Thoracic aorta (tissue), 2 donors: ENCODE results near the gene PRDM7. TPM values are rescaled to one million over a fixed set of nuclear protein-coding genes. Genes with fewer than 3 reads are reported as not detected.
A peak's percentile ranks its signal among the peaks of the same experiment; 100 is the strongest.

Source experiments
- ATAC-seq: fragments of 150-250 bp; one replicate; pipeline ENCODE4 v1.8.0; 2017; ENCODE audit warnings: low read depth; ENCODE audit not compliant: insufficient number of reproducible peaks, low FRiP score
- DNase-seq: peaks from one replicate; pipeline ENCODE4 v3.0.0-alpha.2; 2020; ENCODE audit warnings: low spot score
- H3K27ac ChIP-seq, 2 donors: fragments of 200-600 bp; sonication (generic); 1 replicate in 1 of 2; 2 replicates in 1 of 2; pipeline ENCODE4 v1.5.1; 2016; ENCODE audit warnings: mild to moderate bottlenecking in 2 of 2, moderate library complexity in 2 of 2
- H3K27me3 ChIP-seq: fragments of 200-600 bp; sonication (generic); replicated peaks from 2 replicates; pipeline ENCODE4 v1.6.0; 2016; ENCODE audit warnings: mild to moderate bottlenecking; ENCODE audit not compliant: insufficient read depth
- H3K36me3 ChIP-seq: fragments of 200-600 bp; sonication (generic); one replicate; pipeline ENCODE4 v1.5.1; 2016
- H3K4me1 ChIP-seq, 2 donors: fragments of 200-600 bp; sonication (generic); 1 replicate in 1 of 2; 2 replicates in 1 of 2; pipeline versions ENCODE4 v1.5.1 to v1.6.0; 2016; ENCODE audit warnings: low read depth in 2 of 2, mild to moderate bottlenecking in 1 of 2; ENCODE audit not compliant: control insufficient read depth in 1 of 2
- H3K4me3 ChIP-seq: fragments of 200-600 bp; sonication (generic); 2 replicates; pipeline ENCODE4 v1.5.1; 2016; ENCODE audit warnings: mild to moderate bottlenecking
- H3K9me3 ChIP-seq: fragments of 200-600 bp; sonication (generic); 2 replicates; pipeline ENCODE4 v1.5.1; 2016
- total RNA-seq, 2 donors: library from RNA; depleted of rRNA; stranded (reverse); fragments of >200 nt; gene quantifications; one replicate each; pipeline versions ENCODE4 v1.1.0 to v1.2.3, GENCODE V29; 2016
- TF ChIP-seq, protein P1 (sequence below): fragments of 200-600 bp; sonication (generic); IDR thresholded peaks from one replicate; pipeline ENCODE4 v1.5.1; 2019; ENCODE audit warnings: antibody characterized with exemption

Gene PRDM7
- total RNA-seq, 2 donors from 2014 or later, result not detected

GRCh38 chr16:90040152-90041023 is 36.7 kb downstream of the PRDM7 start:
- H3K36me3 ChIP-seq, result peaks cover 40% of the 10 kb centered on the region
- ATAC-seq, result no peak
- H3K4me1 ChIP-seq, result no peaks in the 10 kb centered on the region
- no peak overlapping the region for H3K27ac ChIP-seq
- DNase-seq, result no peak
- TF ChIP-seq, protein P1, sequence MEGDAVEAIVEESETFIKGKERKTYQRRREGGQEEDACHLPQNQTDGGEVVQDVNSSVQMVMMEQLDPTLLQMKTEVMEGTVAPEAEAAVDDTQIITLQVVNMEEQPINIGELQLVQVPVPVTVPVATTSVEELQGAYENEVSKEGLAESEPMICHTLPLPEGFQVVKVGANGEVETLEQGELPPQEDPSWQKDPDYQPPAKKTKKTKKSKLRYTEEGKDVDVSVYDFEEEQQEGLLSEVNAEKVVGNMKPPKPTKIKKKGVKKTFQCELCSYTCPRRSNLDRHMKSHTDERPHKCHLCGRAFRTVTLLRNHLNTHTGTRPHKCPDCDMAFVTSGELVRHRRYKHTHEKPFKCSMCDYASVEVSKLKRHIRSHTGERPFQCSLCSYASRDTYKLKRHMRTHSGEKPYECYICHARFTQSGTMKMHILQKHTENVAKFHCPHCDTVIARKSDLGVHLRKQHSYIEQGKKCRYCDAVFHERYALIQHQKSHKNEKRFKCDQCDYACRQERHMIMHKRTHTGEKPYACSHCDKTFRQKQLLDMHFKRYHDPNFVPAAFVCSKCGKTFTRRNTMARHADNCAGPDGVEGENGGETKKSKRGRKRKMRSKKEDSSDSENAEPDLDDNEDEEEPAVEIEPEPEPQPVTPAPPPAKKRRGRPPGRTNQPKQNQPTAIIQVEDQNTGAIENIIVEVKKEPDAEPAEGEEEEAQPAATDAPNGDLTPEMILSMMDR, result no peak
- no peak overlapping the region for H3K4me3 ChIP-seq
- no peaks in the 10 kb centered on the region for H3K9me3 ChIP-seq
- no peaks in the 10 kb centered on the region for H3K27me3 ChIP-seq

GRCh38 chr16:90037276-90037675 is 39.9 kb downstream of the PRDM7 start:
- Histone ChIP-seq H3K27me3 (no peaks in the 10 kb centered on the region), H3K27ac (no peak overlapping the region), H3K9me3 (no peaks in the 10 kb centered on the region), H3K4me3 (no peak overlapping the region), H3K36me3 (peaks cover 40% of the 10 kb centered on the region), H3K4me1 (no peaks in the 10 kb centered on the region)
- no peak for DNase-seq
- no peak for ATAC-seq
- TF ChIP-seq, protein P1, result no peak

DNA sequence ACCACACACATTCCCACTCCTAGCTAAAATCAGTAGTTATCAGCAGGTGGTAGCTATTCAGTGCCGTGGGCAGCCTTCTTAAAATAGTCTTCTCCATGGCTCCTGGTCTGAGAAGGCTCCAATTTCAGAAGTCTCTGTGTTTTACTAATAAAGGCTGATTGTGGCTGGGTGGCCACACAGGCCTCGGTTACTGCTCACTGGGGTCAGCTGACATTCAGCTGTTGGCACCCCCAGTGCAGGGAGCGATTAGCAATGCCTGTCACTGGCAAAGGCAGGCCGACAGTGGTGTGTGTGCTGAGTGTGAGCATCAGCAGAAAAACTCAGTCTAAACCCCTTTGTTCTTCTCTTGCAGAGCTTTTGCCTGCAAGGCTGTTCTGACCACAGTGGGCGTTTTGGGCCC is 41.2 kb downstream of the PRDM7 start:
- Histone ChIP-seq H3K4me1 (no peaks in the 10 kb centered on the region), H3K27ac (no peak overlapping the region), H3K27me3 (no peaks in the 10 kb centered on the region), H3K36me3 (peaks cover 40% of the 10 kb centered on the region), H3K9me3 (no peaks in the 10 kb centered on the region), H3K4me3 (no peak overlapping the region)
- TF ChIP-seq, protein P1, result no peak
- DNase-seq (no peak), ATAC-seq (no peak)

GRCh38 chr16:90034504-90034903 is 42.6 kb downstream of the PRDM7 start:
- Histone ChIP-seq H3K9me3 (no peaks in the 10 kb centered on the region), H3K27me3 (no peaks in the 10 kb centered on the region), H3K27ac (no peak overlapping the region), H3K4me1 (no peaks in the 10 kb centered on the region), H3K36me3 (peaks cover 29% of the 10 kb centered on the region), H3K4me3 (no peak overlapping the region)
- no peak for DNase-seq
- ATAC-seq, result no peak
- TF ChIP-seq, protein P1, result no peak

GRCh38 chr16:90033387-90033786 is 43.7 kb downstream of the PRDM7 start:
- Histone ChIP-seq H3K4me1 (no peaks in the 10 kb centered on the region), H3K27ac (peak overlapping the region in 1 of 2 donors; percentile 1), H3K27me3 (no peaks in the 10 kb centered on the region), H3K36me3 (peaks cover 30% of the 10 kb centered on the region), H3K4me3 (no peak overlapping the region), H3K9me3 (no peaks in the 10 kb centered on the region)
- no peak for DNase-seq
- TF ChIP-seq, protein P1, result no peak
- ATAC-seq, result no peak
